SIG-M5 treated with dmso at 0.1 percent for 504 hours (cell line): ENCODE measurements around the gene PGRMC1.
"Not testable (repeated sequence)": the region's sequence is repeated elsewhere in the genome, so short reads cannot be mapped to it uniquely, and the experiment has no call there.

Experiments used
- DNase-seq: peaks from one replicate; lab custom pipeline; 2025; ENCODE audit not compliant: unreplicated experiment; lab: John Stamatoyannopoulos, UW

PGRMC1 gene

GRCh38 chrX:119235872-119236622, at the start of gene PGRMC1:
PGRMC1 (plus strand) TSS chrX:119236285; CDS start chrX:119236364, 79 bp downstream.
- DNase-seq: peak; percentile 60

- no peak for DNase-seq
Observed at GRCh38 chrX:119186763-119187162, 49.3 kb upstream of the PGRMC1 start.

- DNase-seq: no peak
Observed at GRCh38 chrX:119187298-119187697, 48.8 kb upstream of the PGRMC1 start.

GRCh38 chrX:119189115-119189514, 47.0 kb upstream of the PGRMC1 start:
- DNase-seq: no peak

GRCh38 chrX:119189595-119189994, 46.5 kb upstream of the PGRMC1 start:
- DNase-seq: no peak

- DNase-seq: no peak
Observed at GRCh38 chrX:119190091-119190681, 45.9 kb upstream of the PGRMC1 start.

GRCh38 chrX:119190831-119191230, 45.3 kb upstream of the PGRMC1 start:
- DNase-seq: no peak

- DNase-seq: peak; percentile 8
Observed at GRCh38 chrX:119194621-119195020, 41.5 kb upstream of the PGRMC1 start.

- DNase-seq: no peak
Observed at GRCh38 chrX:119201570-119201969, 34.5 kb upstream of the PGRMC1 start.

- no peak for DNase-seq
Observed at GRCh38 chrX:119206203-119206602, 29.9 kb upstream of the PGRMC1 start.

- DNase-seq: not testable (repeated sequence)
Observed at GRCh38 chrX:119207483-119207882, 28.6 kb upstream of the PGRMC1 start.

GRCh38 chrX:119208401-119209057, 27.6 kb upstream of the PGRMC1 start:
- DNase-seq: no peak

- not testable (repeated sequence) for DNase-seq
Observed at GRCh38 chrX:119210931-119211648, 25.0 kb upstream of the PGRMC1 start.

- no peak for DNase-seq
Observed at GRCh38 chrX:119211649-119212014, 24.5 kb upstream of the PGRMC1 start.

- no peak for DNase-seq
Observed at GRCh38 chrX:119218198-119218597, 17.9 kb upstream of the PGRMC1 start.

- DNase-seq: no peak
Observed at GRCh38 chrX:119222932-119223331, 13.2 kb upstream of the PGRMC1 start.

GRCh38 chrX:119223783-119224182, 12.3 kb upstream of the PGRMC1 start:
- DNase-seq: no peak

GRCh38 chrX:119226446-119226845, 9.6 kb upstream of the PGRMC1 start:
- no peak for DNase-seq

GRCh38 chrX:119228512-119229252, 7.4 kb upstream of the PGRMC1 start:
- no peak for DNase-seq

- no peak for DNase-seq
Observed at GRCh38 chrX:119229253-119229615, 6.9 kb upstream of the PGRMC1 start.

GRCh38 chrX:119230850-119231249, 5.2 kb upstream of the PGRMC1 start:
- DNase-seq: no peak
